Right ventricle myocardium superior (tissue), 1 donor: ENCODE results near the gene DYSF. TPM values are rescaled to one million over a fixed set of nuclear protein-coding genes. Genes with fewer than 3 reads are reported as not detected.
A peak's percentile ranks its signal among the peaks of the same experiment; 100 is the strongest.

Experiments used
- ATAC-seq: fragments of 200-7000 bp; cut with Tn5 transposase; one replicate; pipeline ENCODE4 v1.9.1; 2020; ENCODE audit warnings: mild to moderate bottlenecking; ENCODE audit not compliant: poor library complexity
- DNase-seq: peaks from one replicate; pipeline ENCODE4 v3.0.0-alpha.2; 2020
- intact Hi-C: fragments of 100-400 bp; cut with DNase I; formaldehyde crosslinking; loops from one replicate; pipeline ENCODE4 v1.11.2; 2022
- total RNA-seq: library from RNA; stranded (reverse); fragmentation: NEBNext Ultra II Directional; extraction: Animal tissue kit (Norgen Biotek cat#: 25700); gene quantifications from one replicate; pipeline ENCODE4 v1.2.1, GENCODE V29; 2021
- donor health status: DM: no; HTN: yes; CAD: no; lungs with severe emphysema.

Gene DYSF
- total RNA-seq, 1 donor from 2014 or later: 45.8 TPM

- intact Hi-C loops: no loop called here
- DNase-seq (no peak), ATAC-seq (no peak)
These were observed 215.1 kb downstream of the DYSF start for GRCh38 chr2:71668326-71669057.

- ATAC-seq (no peak), DNase-seq (no peak)
- intact Hi-C loops: no loop called here
These were observed 215.7 kb downstream of the DYSF start for GRCh38 chr2:71669058-71669456.

GRCh38 chr2:71669628-71670429, 216.5 kb downstream of the DYSF start:
- intact Hi-C loops: no loop called here
- ATAC-seq (no peak), DNase-seq (no peak)

GRCh38 chr2:71670430-71670795, 217.1 kb downstream of the DYSF start:
- DNase-seq (no peak), ATAC-seq (no peak)
- intact Hi-C loops: no loop called here

- no peak for DNase-seq
- intact Hi-C loops: no loop called here
- no peak for ATAC-seq
These were observed 218.0 kb downstream of the DYSF start for GRCh38 chr2:71671203-71671854.

GRCh38 chr2:71671895-71672825, 218.8 kb downstream of the DYSF start:
- ATAC-seq: no peak
- intact Hi-C loops: no loop called here
- no peak for DNase-seq

- intact Hi-C loops: no loop called here
- ATAC-seq (no peak), DNase-seq (no peak)
These were observed 219.8 kb downstream of the DYSF start for GRCh38 chr2:71672826-71673795.

- DNase-seq (no peak), ATAC-seq (no peak)
- intact Hi-C loops: no loop called here
These were observed 220.9 kb downstream of the DYSF start for GRCh38 chr2:71674158-71674851.

- no peak for DNase-seq
- intact Hi-C loops: no loop called here
- no peak for ATAC-seq
These were observed 221.9 kb downstream of the DYSF start for GRCh38 chr2:71675296-71675695.

- intact Hi-C loops: no loop called here
- DNase-seq (no peak), ATAC-seq (no peak)
These were observed 225.5 kb downstream of the DYSF start for GRCh38 chr2:71678874-71679273.

GRCh38 chr2:71679491-71679890, 226.1 kb downstream of the DYSF start:
- ATAC-seq: no peak
- no peak for DNase-seq
- intact Hi-C loops: no loop called here

- peak; percentile 24 for DNase-seq
- no peak for ATAC-seq
- intact Hi-C loops: no loop called here
These were observed 227.6 kb downstream of the DYSF start for GRCh38 chr2:71680925-71681324.

GRCh38 chr2:71681626-71682025, 228.3 kb downstream of the DYSF start:
- intact Hi-C loops: no loop called here
- DNase-seq: no peak
- no peak for ATAC-seq

- intact Hi-C loops: no loop called here
- peak; percentile 40 for DNase-seq
- ATAC-seq: no peak
These were observed 229.0 kb downstream of the DYSF start for GRCh38 chr2:71682341-71682740.

- DNase-seq (peak; percentile 26), ATAC-seq (no peak)
- intact Hi-C loops: no loop called here
These were observed 229.7 kb downstream of the DYSF start for GRCh38 chr2:71683070-71683469.

GRCh38 chr2:71683666-71684065, 230.3 kb downstream of the DYSF start:
- DNase-seq (peak; percentile 32), ATAC-seq (no peak)
- intact Hi-C loops: no loop called here
